Rectal smooth muscle tissue (tissue), 1 donor: ENCODE results near the gene THRA.

ENCODE experiments used
- H3K27ac ChIP-seq: one replicate; pipeline ENCODE4 v1.7.0; 2013; ENCODE audit warnings: low read depth, low read length, inconsistent platforms
- H3K27me3 ChIP-seq: one replicate; pipeline ENCODE4 v1.7.0; 2013; ENCODE audit warnings: low read length; ENCODE audit not compliant: control insufficient read depth, insufficient read depth
- H3K36me3 ChIP-seq: one replicate; pipeline ENCODE4 v1.7.0; 2013; ENCODE audit warnings: low read length; ENCODE audit not compliant: control insufficient read depth, insufficient read depth
- H3K4me1 ChIP-seq: one replicate; pipeline ENCODE4 v1.7.0; 2013; ENCODE audit warnings: low read length; ENCODE audit not compliant: control insufficient read depth, insufficient read depth
- H3K4me3 ChIP-seq: one replicate; pipeline ENCODE4 v1.7.0; 2013; ENCODE audit warnings: low read length
- H3K9ac ChIP-seq: one replicate; pipeline ENCODE4 v1.7.0; 2013; ENCODE audit warnings: low read length

The THRA gene

GRCh38 chr17:40022497-40022896, 40.3 kb upstream of the THRA start:
- H3K9ac ChIP-seq, result no peak overlapping the region
- H3K4me3 ChIP-seq, result no peak overlapping the region
- H3K36me3 ChIP-seq, result peaks cover 23% of the 10 kb centered on the region
- H3K27ac ChIP-seq, result no peak overlapping the region
- peaks cover 24% of the 10 kb centered on the region for H3K4me1 ChIP-seq
- H3K27me3 ChIP-seq, result no peaks in the 10 kb centered on the region

DNA sequence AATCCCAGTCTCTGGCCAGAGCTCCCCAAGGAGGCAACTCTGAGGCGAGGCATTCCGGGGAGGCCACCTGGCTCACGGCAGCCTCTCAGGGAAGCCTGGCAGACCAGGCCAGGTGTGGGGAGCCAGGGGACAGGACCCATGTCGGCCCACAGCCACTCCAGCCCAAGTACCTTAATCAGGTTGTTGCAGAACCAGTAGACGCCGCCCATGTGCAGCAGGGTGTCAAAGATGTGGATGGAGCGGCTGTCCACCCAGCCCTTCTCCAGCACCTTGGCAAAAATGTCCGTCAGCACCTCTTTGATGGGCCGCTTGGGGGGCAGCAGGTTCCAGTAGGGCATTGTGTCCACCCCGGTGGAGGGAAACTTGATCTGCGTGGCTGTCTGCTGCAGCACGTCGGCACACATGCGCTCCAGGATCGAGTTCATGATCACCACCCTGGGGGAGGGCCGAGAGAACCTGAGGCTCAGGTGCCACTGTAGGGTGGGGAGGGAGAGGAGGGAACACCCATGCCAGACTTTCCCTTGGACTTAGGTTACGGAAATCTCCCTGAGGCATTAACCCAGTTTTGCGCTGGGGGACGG, 39.7 kb upstream of the THRA start:
- no peak overlapping the region for H3K27ac ChIP-seq
- no peak overlapping the region for H3K9ac ChIP-seq
- no peak overlapping the region for H3K4me3 ChIP-seq
- peaks cover 23% of the 10 kb centered on the region for H3K36me3 ChIP-seq
- H3K4me1 ChIP-seq, result peaks cover 21% of the 10 kb centered on the region
- H3K27me3 ChIP-seq, result no peaks in the 10 kb centered on the region

DNA sequence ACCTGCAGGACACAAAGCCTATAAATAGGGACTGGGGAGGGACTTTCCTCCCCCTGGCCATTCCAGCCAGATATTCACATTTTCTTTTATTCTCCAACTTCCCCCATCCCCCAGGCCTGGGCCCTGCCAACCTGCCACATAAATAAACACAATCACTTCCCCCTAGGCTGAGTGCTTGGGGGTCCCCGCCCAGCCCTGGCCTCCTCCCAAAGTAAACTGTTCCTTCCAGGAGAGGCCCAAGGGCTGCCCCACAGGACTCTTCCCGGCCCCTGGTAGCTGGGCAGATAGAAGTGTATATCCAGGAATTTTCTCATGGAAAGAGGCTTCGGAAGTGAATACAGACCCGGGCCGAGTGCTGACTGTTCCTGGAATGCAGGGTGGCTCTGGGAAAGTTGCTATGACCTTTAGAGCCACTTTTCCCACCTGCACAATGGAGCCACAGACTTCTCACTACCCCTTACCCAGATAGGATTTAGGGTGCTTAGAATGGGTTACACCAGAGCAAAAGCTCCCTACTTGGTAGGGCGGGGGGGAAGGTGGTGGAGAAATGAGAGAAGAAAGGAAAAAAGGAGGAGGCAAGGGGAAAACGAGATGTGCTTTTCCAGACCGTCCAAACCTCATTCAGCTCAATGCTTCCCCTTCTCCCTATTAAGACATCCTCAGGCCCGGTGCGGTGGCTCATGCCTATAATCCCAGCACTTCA, 39.0 kb upstream of the THRA start:
- Histone ChIP-seq H3K4me3 (no peak overlapping the region), H3K4me1 (peaks cover 15% of the 10 kb centered on the region), H3K27ac (no peak overlapping the region), H3K9ac (no peak overlapping the region), H3K27me3 (no peaks in the 10 kb centered on the region), H3K36me3 (peaks cover 23% of the 10 kb centered on the region)

- no peak overlapping the region for H3K4me3 ChIP-seq
- H3K27me3 ChIP-seq, result no peaks in the 10 kb centered on the region
- H3K36me3 ChIP-seq, result peaks cover 25% of the 10 kb centered on the region
- no peak overlapping the region for H3K9ac ChIP-seq
- H3K4me1 ChIP-seq, result peaks cover 8% of the 10 kb centered on the region
- no peak overlapping the region for H3K27ac ChIP-seq
Observed at GRCh38 chr17:40024901-40025300, 37.9 kb upstream of the THRA start.

DNA sequence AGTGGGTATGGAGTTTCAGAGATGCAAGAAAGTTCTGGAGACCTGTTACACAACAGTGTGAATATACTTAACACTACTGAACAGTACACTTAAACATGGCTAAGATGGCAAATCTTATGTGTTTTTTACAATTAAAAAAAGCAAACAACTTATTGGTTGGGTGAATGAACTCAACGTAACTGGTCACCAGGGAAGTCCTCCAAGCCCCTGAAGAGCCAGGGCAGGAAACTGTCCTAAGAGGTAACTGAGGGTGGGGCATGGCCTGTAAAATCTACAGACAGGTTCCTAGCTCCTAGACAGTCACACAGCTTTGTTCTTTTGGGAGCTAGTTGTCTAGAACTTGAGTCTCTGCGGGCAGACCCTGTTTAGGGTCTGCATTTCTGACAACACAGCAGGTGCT, 37.2 kb upstream of the THRA start:
- H3K27me3 ChIP-seq, result no peaks in the 10 kb centered on the region
- no peak overlapping the region for H3K4me3 ChIP-seq
- H3K4me1 ChIP-seq, result peaks cover 8% of the 10 kb centered on the region
- H3K27ac ChIP-seq, result no peak overlapping the region
- H3K36me3 ChIP-seq, result peaks cover 22% of the 10 kb centered on the region
- no peak overlapping the region for H3K9ac ChIP-seq

DNA sequence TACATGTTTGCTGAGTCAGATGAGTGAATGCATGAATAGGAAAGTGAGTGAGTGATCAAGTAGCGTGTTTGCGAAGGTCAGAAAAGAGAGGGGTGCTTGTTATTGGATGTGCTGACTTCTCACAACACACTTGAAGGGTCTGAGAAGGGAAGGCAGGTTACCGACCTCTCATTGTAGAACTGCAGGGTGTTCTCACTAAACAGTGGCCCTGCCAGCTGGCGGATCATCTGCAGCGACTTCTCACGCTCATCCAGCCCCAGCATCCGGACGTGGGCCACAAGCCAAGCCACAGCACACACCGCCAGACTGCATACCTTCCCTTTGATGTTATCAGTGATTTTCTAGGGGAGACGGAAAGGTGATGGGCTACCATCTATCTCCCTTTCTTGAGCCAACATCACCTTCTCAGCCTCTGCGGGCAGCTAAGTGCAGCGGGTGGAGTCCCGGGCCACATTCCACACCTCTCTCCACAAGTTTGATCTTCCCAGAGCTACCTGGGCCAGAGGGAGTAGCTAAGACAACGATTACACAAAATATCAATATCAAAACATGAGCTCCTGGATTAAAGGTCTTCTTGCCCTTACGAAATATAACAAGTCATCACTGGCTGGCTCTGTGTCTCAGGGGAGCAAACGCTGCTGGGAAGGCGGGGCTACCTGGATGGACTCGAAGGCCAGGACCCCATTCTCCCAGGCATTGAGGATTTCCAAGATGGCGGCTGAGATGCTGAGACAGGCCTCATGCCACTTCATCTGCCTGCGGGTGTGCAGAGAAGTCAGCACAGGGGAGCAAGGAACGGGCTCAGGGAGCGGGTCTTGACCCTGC, 36.6 kb upstream of the THRA start:
- no peak overlapping the region for H3K4me3 ChIP-seq
- H3K27me3 ChIP-seq, result no peaks in the 10 kb centered on the region
- peaks cover 8% of the 10 kb centered on the region for H3K4me1 ChIP-seq
- H3K36me3 ChIP-seq, result peaks cover 26% of the 10 kb centered on the region
- no peak overlapping the region for H3K9ac ChIP-seq
- no peak overlapping the region for H3K27ac ChIP-seq

- H3K9ac ChIP-seq, result no peak overlapping the region
- H3K27ac ChIP-seq, result no peak overlapping the region
- no peaks in the 10 kb centered on the region for H3K27me3 ChIP-seq
- no peak overlapping the region for H3K4me3 ChIP-seq
- H3K36me3 ChIP-seq, result peaks cover 33% of the 10 kb centered on the region
- peaks cover 8% of the 10 kb centered on the region for H3K4me1 ChIP-seq
Observed at GRCh38 chr17:40026816-40027613, 35.8 kb upstream of the THRA start.

DNA sequence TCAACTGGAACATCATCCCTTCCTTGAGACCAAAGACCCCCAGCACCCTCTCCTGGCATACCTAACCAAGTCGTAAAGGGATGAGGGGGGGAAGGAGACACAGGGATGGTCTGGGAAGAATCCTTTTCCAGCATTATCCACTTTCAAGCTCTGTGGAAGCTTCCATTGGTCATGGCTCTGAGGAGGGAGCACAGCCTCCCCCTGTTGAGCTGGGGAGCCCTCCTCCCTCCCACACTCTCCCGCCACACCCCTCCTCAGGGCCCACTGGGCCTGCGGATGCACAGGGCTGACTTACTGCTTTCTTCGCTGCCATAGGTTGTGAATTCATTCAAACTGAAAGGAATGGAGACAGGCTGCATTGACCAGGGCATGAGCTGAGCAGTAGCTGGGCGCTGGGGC, 35.2 kb upstream of the THRA start:
- peaks cover 31% of the 10 kb centered on the region for H3K36me3 ChIP-seq
- no peak overlapping the region for H3K27ac ChIP-seq
- H3K4me3 ChIP-seq, result no peak overlapping the region
- peaks cover 8% of the 10 kb centered on the region for H3K4me1 ChIP-seq
- no peak overlapping the region for H3K9ac ChIP-seq
- H3K27me3 ChIP-seq, result no peaks in the 10 kb centered on the region

GRCh38 chr17:40028595-40028994, 34.2 kb upstream of the THRA start:
- Histone ChIP-seq H3K9ac (no peak overlapping the region), H3K36me3 (peaks cover 31% of the 10 kb centered on the region), H3K27ac (no peak overlapping the region), H3K4me3 (no peak overlapping the region), H3K4me1 (peaks cover 8% of the 10 kb centered on the region), H3K27me3 (no peaks in the 10 kb centered on the region)

GRCh38 chr17:40031706-40032105, 31.1 kb upstream of the THRA start:
- no peaks in the 10 kb centered on the region for H3K27me3 ChIP-seq
- no peak overlapping the region for H3K27ac ChIP-seq
- no peak overlapping the region for H3K9ac ChIP-seq
- H3K36me3 ChIP-seq, result peaks cover 27% of the 10 kb centered on the region
- H3K4me3 ChIP-seq, result no peak overlapping the region
- peaks cover 16% of the 10 kb centered on the region for H3K4me1 ChIP-seq

- peaks cover 13% of the 10 kb centered on the region for H3K4me1 ChIP-seq
- no peak overlapping the region for H3K9ac ChIP-seq
- H3K27ac ChIP-seq, result peak overlapping the region; percentile 40
Observed at GRCh38 chr17:40032322-40033320, 30.1 kb upstream of the THRA start.

More at GRCh38 chr17:40032322-40033320, 30.1 kb upstream of the THRA start:
- Histone ChIP-seq H3K27me3 (no peaks in the 10 kb centered on the region), H3K36me3 (peaks cover 27% of the 10 kb centered on the region), H3K4me3 (no peak overlapping the region)
